Ovary (tissue), 9 donors: ENCODE data around the gene BLOC1S1. TPM values are rescaled to one million over a fixed set of nuclear protein-coding genes. Genes with fewer than 3 reads are reported as not detected.

Experiments used
- DNase-seq, 5 donors: peaks; one replicate each; pipeline ENCODE4 v3.0.0-alpha.2; 2019 to 2020
- H3K27ac ChIP-seq, 2 donors: fragments of 200-600 bp; one replicate each; pipeline versions ENCODE4 v1.5.1 to v1.8.0; 2019 to 2022
- H3K27me3 ChIP-seq: fragments of 200-600 bp; one replicate; pipeline ENCODE4 v1.8.0; 2022
- H3K36me3 ChIP-seq: fragments of 200-600 bp; sonication (generic); one replicate; pipeline ENCODE4 v1.5.1; 2019
- H3K4me1 ChIP-seq: one replicate; pipeline ENCODE4 v1.8.1; 2013; ENCODE audit warnings: mild to moderate bottlenecking, moderate library complexity; ENCODE audit not compliant: insufficient read depth
- H3K4me3 ChIP-seq: fragments of 200-600 bp; sonication (generic); one replicate; pipeline ENCODE4 v1.5.1; 2017
- H3K9me3 ChIP-seq, 2 donors: fragments of 200-600 bp in 1 of 2; sonication (generic) in 1 of 2; one replicate each; pipeline versions ENCODE4 v1.5.1 to v1.8.1; 2013 to 2019; ENCODE audit warnings: mild to moderate bottlenecking in 1 of 2, moderate library complexity in 1 of 2
- CTCF ChIP-seq, 3 donors: fragments of 450-650 bp in 2 of 3; fragments of 200-600 bp in 1 of 3; IDR thresholded peaks; one replicate each; pipeline versions ENCODE4 v1.5.1 to v1.8.0; 2016 to 2022; ENCODE audit warnings: antibody characterized with exemption in 3 of 3, mild to moderate bottlenecking in 1 of 3
- EP300 ChIP-seq: sonication (generic); formaldehyde crosslinking; IDR thresholded peaks from one replicate; pipeline ENCODE4 v1.6.1; 2017; ENCODE audit warnings: antibody characterized with exemption
- POLR2A ChIP-seq: fragments of 450-650 bp; IDR thresholded peaks from one replicate; pipeline ENCODE4 v1.6.1; 2017; ENCODE audit warnings: antibody characterized with exemption, mild to moderate bottlenecking, moderate library complexity
- WGBS, 3 donors: extraction: QIAGEN DNeasy Blood & Tissue Kit in 1 of 3; methylation state at CpG; one replicate each; pipeline versions ENCODE4 v1.1.5 to v1.1.7; 2013 to 2017; 5-methylcytosine and 5-hydroxymethylcytosine counted together
- intact Hi-C, 4 donors: fragments of 100-400 bp; cut with DNase I; formaldehyde crosslinking; loops; one replicate each; pipeline versions ENCODE4 v1.11.0 to v1.15.1; 2022 to 2023
- polyA plus RNA-seq, 2 donors: library from polyadenylated mRNA; stranded (reverse); fragments of 200-250 nt in 1 of 2; fragments of 350-450 nt in 1 of 2; fragmentation: Illumina TruSeq in 1 of 2; extraction: RNeasy Lipid Tissue Mini Kit (QIAGEN cat#74804) in 1 of 2; gene quantifications; one replicate each; pipeline ENCODE4 v1.2.3, GENCODE V29; 2013 to 2014
- total RNA-seq, 7 donors: library from RNA; depleted of rRNA in 2 of 7; stranded (reverse); fragments of >200 nt in 2 of 7; fragmentation: NEBNext Ultra II Directional in 3 of 7; extraction: Animal tissue kit (Norgen Biotek cat#: 25700) in 3 of 7; gene quantifications; one replicate each; pipeline versions ENCODE4 v1.1.0 to v1.2.4, GENCODE V29; 2016 to 2023
- donor health status: DM: no; HTN: no; CAD: no; lungs with moderate emphysema.
- donor health status: DM: no; HTN: no; CAD: no.
- donor health status: Bipolar disorder and iron deficiency.
- donor health status: DM: yes; HTN: yes; CAD: no.
- donor health status: DM: no; HTN: no; CAD: no.
- donor health status: DM: yes; HTN: yes; CAD: no.

Gene BLOC1S1
- total and polyA plus RNA-seq, 9 donors: 96.0 to 214 (median 120) TPM

GRCh38 chr12:55743406-55744339 lies 27.8 kb downstream of the BLOC1S1 start:
- peaks cover 12% of the 10 kb centered on the region for H3K4me1 ChIP-seq
- H3K27me3 ChIP-seq: no peaks in the 10 kb centered on the region
- 0 to 1% (median 0%) methylated on average over 39 to 73 of the region's 73 CpGs for WGBS, 3 donors
- peak overlapping the region; percentile 58 to 69 for H3K27ac ChIP-seq
- intact Hi-C loops: loop anchor here (5.0 to 10.0 kb wide), 5 partner anchors 51 to 301 kb away; partner anchors contain the start of genes DGKA (in 1 of the 4) and RPS26 (in 1 of the 4)
- no peaks in the 10 kb centered on the region for H3K9me3 ChIP-seq
- no peak for TF ChIP-seq EP300
- TF ChIP-seq CTCF (IDR thresholded peaks at IDR 0.05): no peak
- TF ChIP-seq POLR2A: no peak
- H3K36me3 ChIP-seq: no peaks in the 10 kb centered on the region
- peak; percentile 49 to 78 (median 65) for DNase-seq
- peak overlapping the region; percentile 75 for H3K4me3 ChIP-seq

DNA sequence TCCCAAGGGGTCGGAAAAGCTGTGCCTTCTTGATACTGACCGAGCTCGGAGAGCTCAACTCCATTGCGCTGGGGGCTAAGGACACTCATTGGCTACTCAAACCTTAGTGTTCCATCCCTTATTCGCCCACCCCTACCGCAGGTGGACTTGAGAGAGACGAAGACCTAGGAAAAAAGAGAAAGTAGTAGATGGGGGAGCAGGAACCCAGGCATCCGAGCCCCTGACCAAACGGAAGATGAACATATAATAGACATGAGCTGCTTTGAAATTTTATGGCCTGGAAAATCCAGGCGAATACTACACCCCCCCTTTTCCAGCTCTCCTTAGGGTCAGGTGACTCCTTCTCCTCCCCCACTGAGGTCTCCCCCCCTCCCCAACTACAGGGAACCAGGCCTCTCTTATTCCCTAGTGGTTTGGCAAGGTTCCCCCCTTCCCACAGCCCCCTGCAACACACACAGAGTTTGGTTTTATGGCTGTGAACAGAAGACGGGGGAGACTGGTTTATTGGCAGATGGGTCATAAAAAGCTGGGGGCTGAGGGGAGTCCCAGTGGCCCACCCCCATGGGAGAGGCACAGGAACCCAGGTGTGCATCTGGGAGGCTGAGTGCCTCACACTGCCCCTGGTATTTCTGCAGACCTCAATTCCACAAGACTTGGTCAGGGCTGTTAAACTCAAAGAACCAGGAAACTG lies 28.6 kb downstream of the BLOC1S1 start:
- DNase-seq: no peak
- H3K9me3 ChIP-seq: no peaks in the 10 kb centered on the region
- no peaks in the 10 kb centered on the region for H3K36me3 ChIP-seq
- peaks cover 12% of the 10 kb centered on the region for H3K4me1 ChIP-seq
- TF ChIP-seq CTCF (IDR thresholded peaks at IDR 0.05) (no peak), EP300 (no peak), POLR2A (no peak)
- WGBS, 3 donors: 8 to 12% (median 11%) methylated on average over 11 of the region's 11 CpGs
- H3K27me3 ChIP-seq: no peaks in the 10 kb centered on the region
- intact Hi-C loops: loop anchor here (5.0 to 10.0 kb wide), 6 partner anchors 50 to 300 kb away; partner anchors contain the start of genes DGKA (in 1 of the 4), ORMDL2 (in 1 of the 4), RPS26 (in 1 of the 4) and SARNP (in 1 of the 4)
- H3K4me3 ChIP-seq: peak overlapping the region; percentile 75
- peak overlapping the region in 1 of 2 donors; percentile 69 for H3K27ac ChIP-seq

DNA sequence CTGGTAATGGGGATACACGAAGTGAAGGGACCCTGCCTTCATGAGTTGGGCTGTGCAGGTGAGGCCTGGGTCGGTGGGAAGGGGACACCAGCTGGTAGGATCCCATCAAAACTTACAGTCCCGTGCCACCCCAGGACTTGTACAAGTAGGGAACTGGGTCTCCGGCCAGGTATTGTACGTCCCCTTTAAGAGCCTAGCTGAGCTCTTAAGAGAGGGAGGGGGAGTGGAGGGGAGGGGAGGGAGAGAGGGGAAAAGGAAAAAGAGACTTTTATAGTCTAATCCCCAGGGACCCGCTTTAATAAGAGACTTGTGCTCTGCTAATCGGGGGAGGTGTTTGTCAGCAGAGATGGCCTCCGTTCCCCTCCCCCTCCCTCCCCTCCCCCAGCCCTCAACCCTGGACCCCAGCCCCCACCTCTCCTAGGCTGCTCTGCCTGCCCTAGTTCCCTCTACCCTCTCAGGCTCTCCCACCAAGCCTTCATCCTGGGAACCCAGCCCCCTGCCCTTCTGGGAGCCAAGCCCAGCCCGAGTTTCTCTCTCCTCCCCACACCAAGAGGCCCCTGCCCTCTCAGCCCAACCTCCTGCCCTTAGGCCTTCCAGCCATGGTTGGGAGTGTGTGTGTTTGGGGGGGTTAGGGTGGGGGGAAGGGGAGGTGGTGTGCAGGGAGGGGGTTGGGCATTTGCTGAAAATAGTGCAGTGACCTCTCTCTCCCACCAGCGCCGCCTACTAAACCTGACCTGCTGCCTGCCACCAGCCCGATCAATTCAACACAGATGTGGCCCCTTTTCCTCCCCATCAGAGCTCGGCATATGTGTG lies 29.7 kb downstream of the BLOC1S1 start:
- intact Hi-C loops: loop anchor here in 3 of 4 donors (5.0 to 10.0 kb wide), 4 partner anchors 49 to 299 kb away; partner anchors contain the start of genes ORMDL2 (in 1 of the 3), RPS26 (in 1 of the 3) and SARNP (in 1 of the 3)
- H3K4me3 ChIP-seq: no peak overlapping the region
- no peaks in the 10 kb centered on the region for H3K36me3 ChIP-seq
- WGBS, 3 donors: 8 to 12% (median 11%) methylated on average over 13 of the region's 13 CpGs
- peaks cover 12% of the 10 kb centered on the region for H3K4me1 ChIP-seq
- peak; percentile 60 to 68 (median 64) for DNase-seq
- H3K9me3 ChIP-seq: no peaks in the 10 kb centered on the region
- H3K27ac ChIP-seq: peak overlapping the region; percentile 3 to 57
- H3K27me3 ChIP-seq: no peaks in the 10 kb centered on the region
- TF ChIP-seq CTCF (IDR thresholded peaks at IDR 0.05) (no peak), EP300 (no peak), POLR2A (no peak)
